Fibroblast of skin of right quadriceps (primary cell): ENCODE results near the gene PCP2.
A peak's percentile ranks its signal among the peaks of the same experiment; 100 is the strongest.
"Not testable (repeated sequence)": the region's sequence is repeated elsewhere in the genome, so short reads cannot be mapped to it uniquely, and the experiment has no call there.

Experiments used
- DNase-seq: peaks from one replicate; pipeline ENCODE4 v3.0.0-alpha.2; 2013

The PCP2 gene

GRCh38 chr19:7661744-7662538 lies 28.4 kb upstream of the PCP2 start:
- no peak for DNase-seq

- DNase-seq = no peak
Observed at GRCh38 chr19:7658219-7658686, 24.7 kb upstream of the PCP2 start.

GRCh38 chr19:7657131-7657751 lies 23.7 kb upstream of the PCP2 start:
- no peak for DNase-seq

GRCh38 chr19:7655581-7655980 lies 22.1 kb upstream of the PCP2 start:
- no peak for DNase-seq

GRCh38 chr19:7654401-7654800 lies 20.9 kb upstream of the PCP2 start:
- no peak for DNase-seq

- DNase-seq = peak; percentile 63
Observed at GRCh38 chr19:7652061-7652641, 18.6 kb upstream of the PCP2 start.

- no peak for DNase-seq
Observed at GRCh38 chr19:7650148-7650547, 16.6 kb upstream of the PCP2 start.

GRCh38 chr19:7648265-7649014 lies 14.9 kb upstream of the PCP2 start:
- DNase-seq = no peak

- DNase-seq = no peak
Observed at GRCh38 chr19:7647156-7647555, 13.6 kb upstream of the PCP2 start.

GRCh38 chr19:7646426-7646700 lies 12.8 kb upstream of the PCP2 start:
- no peak for DNase-seq

- DNase-seq = no peak
Observed at GRCh38 chr19:7645656-7646425, 12.3 kb upstream of the PCP2 start.

- no peak for DNase-seq
Observed at GRCh38 chr19:7645163-7645562, 11.6 kb upstream of the PCP2 start.

GRCh38 chr19:7644550-7644877 lies 11.0 kb upstream of the PCP2 start:
- DNase-seq = no peak

GRCh38 chr19:7643629-7644549 lies 10.4 kb upstream of the PCP2 start:
- DNase-seq = not testable (repeated sequence)

- no peak for DNase-seq
Observed at GRCh38 chr19:7643031-7643415, 9.5 kb upstream of the PCP2 start.

GRCh38 chr19:7642295-7643030 lies 8.9 kb upstream of the PCP2 start:
- no peak for DNase-seq

GRCh38 chr19:7641290-7642276 lies 8.1 kb upstream of the PCP2 start:
- DNase-seq = no peak

- DNase-seq = no peak
Observed at GRCh38 chr19:7640803-7641202, 7.3 kb upstream of the PCP2 start.

GRCh38 chr19:7639863-7640348 lies 6.4 kb upstream of the PCP2 start:
- DNase-seq = no peak
